HepG2 (cell line): ENCODE data around the gene CTSZ. TPM values are rescaled to one million over a fixed set of nuclear protein-coding genes. Genes with fewer than 3 reads are reported as not detected.

Experiments used
- AHDC1 ChIP-seq: sonication (generic); formaldehyde crosslinking; IDR thresholded peaks from 2 replicates; pipeline ENCODE4 v1.5.1; 2020; ENCODE audit warnings: mild to moderate bottlenecking, missing genetic modification reagents, borderline replicate concordance
- CHD4 ChIP-seq: fragments of 200-600 bp; sonication (generic); IDR thresholded peaks from 2 replicates; pipeline ENCODE4 v1.7.0; 2017; ENCODE audit warnings: mild to moderate bottlenecking, low read length, borderline replicate concordance
- NCOA1 ChIP-seq: sonication (generic); formaldehyde crosslinking; IDR thresholded peaks from 2 replicates; pipeline ENCODE4 v1.9.0; 2021; ENCODE audit warnings: missing genetic modification reagents
- NFE2 ChIP-seq: sonication (generic); formaldehyde crosslinking; IDR thresholded peaks from 2 replicates; pipeline ENCODE4 v1.4.0; 2020; ENCODE audit warnings: missing genetic modification reagents
- NFKB2 ChIP-seq: sonication (generic); formaldehyde crosslinking; IDR thresholded peaks from 2 replicates; pipeline ENCODE4 v1.4.0; 2020; ENCODE audit warnings: missing genetic modification reagents, borderline replicate concordance
- ZNF234 ChIP-seq: sonication (generic); formaldehyde crosslinking; conservative IDR thresholded peaks from 2 replicates; pipeline ENCODE4 v1.5.1; 2020; ENCODE audit warnings: mild to moderate bottlenecking, missing genetic modification reagents
- ZNF275 ChIP-seq: sonication (generic); formaldehyde crosslinking; IDR thresholded peaks from 2 replicates; pipeline ENCODE4 v1.8.0; 2022; ENCODE audit warnings: missing genetic modification reagents, mild to moderate bottlenecking, inconsistent platforms, borderline replicate concordance
- ZNF383 ChIP-seq: sonication (generic); formaldehyde crosslinking; IDR thresholded peaks from 2 replicates; pipeline ENCODE4 v1.4.0; 2020; ENCODE audit warnings: missing genetic modification reagents, mild to moderate bottlenecking, borderline replicate concordance
- ZNF768 ChIP-seq: sonication (generic); formaldehyde crosslinking; IDR thresholded peaks from 2 replicates; pipeline ENCODE4 v1.4.0; 2020; ENCODE audit warnings: missing genetic modification reagents
- ZNF782 ChIP-seq: sonication (generic); formaldehyde crosslinking; IDR thresholded peaks from 2 replicates; pipeline ENCODE4 v1.4.0; 2020; ENCODE audit warnings: missing genetic modification reagents, mild to moderate bottlenecking, borderline replicate concordance
- ZSCAN12 ChIP-seq: sonication (generic); formaldehyde crosslinking; IDR thresholded peaks from 2 replicates; pipeline ENCODE4 v1.9.0; 2021; ENCODE audit warnings: mild to moderate bottlenecking, missing genetic modification reagents
- polyA plus RNA-seq, 8 experiments: library from polyadenylated mRNA; depleted of rRNA in 3 of 8; stranded (reverse) in 7 of 8; unstranded in 1 of 8; fragments of >200 nt; fragmentation: Illumina TruSeq in 4 of 8; extraction: Trizol in 4 of 8; gene quantifications; 2 replicates each; pipeline versions ENCODE4 v1.2.1 to v1.2.3, GENCODE V29; 2011 to 2016; ENCODE audit warnings: low read depth in 4 of 8, missing spikeins in 1 of 8, mixed read lengths in 1 of 8; ENCODE audit not compliant: insufficient read depth in 1 of 8
- total RNA-seq, 5 experiments: library from RNA; depleted of rRNA; stranded (reverse); fragments of >200 nt; fragmentation: Illumina TruSeq; extraction: Trizol; gene quantifications; 2 replicates each; pipeline ENCODE4 v1.2.3, GENCODE V29; 2016; ENCODE audit warnings: low read depth in 1 of 5
- TF ChIP-seq, protein P1 (sequence below): sonication (generic); formaldehyde crosslinking; IDR thresholded peaks from 2 replicates; pipeline ENCODE4 v1.5.0; 2020; ENCODE audit warnings: mild to moderate bottlenecking, missing genetic modification reagents
- TF ChIP-seq, protein P2 (sequence below): sonication (generic); formaldehyde crosslinking; IDR thresholded peaks from 2 replicates; pipeline ENCODE4 v1.4.0; 2020; ENCODE audit warnings: missing genetic modification reagents, borderline replicate concordance
- TF ChIP-seq, protein P3 (sequence below): sonication (generic); formaldehyde crosslinking; IDR thresholded peaks from 2 replicates; pipeline ENCODE4 v1.5.0; 2020; ENCODE audit warnings: mild to moderate bottlenecking, missing genetic modification reagents

Gene CTSZ
- total and polyA plus RNA-seq, 2 of the 13 experiments (the other 11 are each of a cell fraction or from before 2014, with no cell fraction given), result 0.33 TPM; not detected in 1

GRCh38 chr20:59032023-59032712, 25.1 kb upstream of the CTSZ start, which contains the start of gene ATP5F1E (continued):
- peak; percentile 95 for TF ChIP-seq ZNF782 (CRISPR knock-in tag)
- TF ChIP-seq, protein P1, sequence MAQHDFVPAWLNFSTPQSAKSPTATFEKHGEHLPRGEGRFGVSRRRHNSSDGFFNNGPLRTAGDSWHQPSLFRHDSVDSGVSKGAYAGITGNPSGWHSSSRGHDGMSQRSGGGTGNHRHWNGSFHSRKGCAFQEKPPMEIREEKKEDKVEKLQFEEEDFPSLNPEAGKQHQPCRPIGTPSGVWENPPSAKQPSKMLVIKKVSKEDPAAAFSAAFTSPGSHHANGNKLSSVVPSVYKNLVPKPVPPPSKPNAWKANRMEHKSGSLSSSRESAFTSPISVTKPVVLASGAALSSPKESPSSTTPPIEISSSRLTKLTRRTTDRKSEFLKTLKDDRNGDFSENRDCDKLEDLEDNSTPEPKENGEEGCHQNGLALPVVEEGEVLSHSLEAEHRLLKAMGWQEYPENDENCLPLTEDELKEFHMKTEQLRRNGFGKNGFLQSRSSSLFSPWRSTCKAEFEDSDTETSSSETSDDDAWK (CRISPR knock-in tag), result no peak
- no peak for TF ChIP-seq ZNF383 (CRISPR knock-in tag)
- TF ChIP-seq ZSCAN12 (CRISPR knock-in tag), result peak; percentile 79; the same call in 1 of the 2 replicates
- TF ChIP-seq CHD4, result no peak
- peak; percentile 90 for TF ChIP-seq ZNF275
- peak; percentile 71 for TF ChIP-seq ZNF768 (CRISPR knock-in tag)
- no peak for TF ChIP-seq NFE2 (CRISPR knock-in tag)
- TF ChIP-seq AHDC1, result peak; percentile 67
- TF ChIP-seq, protein P2, sequence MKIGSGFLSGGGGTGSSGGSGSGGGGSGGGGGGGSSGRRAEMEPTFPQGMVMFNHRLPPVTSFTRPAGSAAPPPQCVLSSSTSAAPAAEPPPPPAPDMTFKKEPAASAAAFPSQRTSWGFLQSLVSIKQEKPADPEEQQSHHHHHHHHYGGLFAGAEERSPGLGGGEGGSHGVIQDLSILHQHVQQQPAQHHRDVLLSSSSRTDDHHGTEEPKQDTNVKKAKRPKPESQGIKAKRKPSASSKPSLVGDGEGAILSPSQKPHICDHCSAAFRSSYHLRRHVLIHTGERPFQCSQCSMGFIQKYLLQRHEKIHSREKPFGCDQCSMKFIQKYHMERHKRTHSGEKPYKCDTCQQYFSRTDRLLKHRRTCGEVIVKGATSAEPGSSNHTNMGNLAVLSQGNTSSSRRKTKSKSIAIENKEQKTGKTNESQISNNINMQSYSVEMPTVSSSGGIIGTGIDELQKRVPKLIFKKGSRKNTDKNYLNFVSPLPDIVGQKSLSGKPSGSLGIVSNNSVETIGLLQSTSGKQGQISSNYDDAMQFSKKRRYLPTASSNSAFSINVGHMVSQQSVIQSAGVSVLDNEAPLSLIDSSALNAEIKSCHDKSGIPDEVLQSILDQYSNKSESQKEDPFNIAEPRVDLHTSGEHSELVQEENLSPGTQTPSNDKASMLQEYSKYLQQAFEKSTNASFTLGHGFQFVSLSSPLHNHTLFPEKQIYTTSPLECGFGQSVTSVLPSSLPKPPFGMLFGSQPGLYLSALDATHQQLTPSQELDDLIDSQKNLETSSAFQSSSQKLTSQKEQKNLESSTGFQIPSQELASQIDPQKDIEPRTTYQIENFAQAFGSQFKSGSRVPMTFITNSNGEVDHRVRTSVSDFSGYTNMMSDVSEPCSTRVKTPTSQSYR (CRISPR knock-in tag), result peak; percentile 56; the same call in 1 of the 2 replicates
- TF ChIP-seq NCOA1 (CRISPR knock-in tag), result 0 out of 2 replicates have a peak, but pooled peaks have one; percentile 56
- TF ChIP-seq, protein P3, sequence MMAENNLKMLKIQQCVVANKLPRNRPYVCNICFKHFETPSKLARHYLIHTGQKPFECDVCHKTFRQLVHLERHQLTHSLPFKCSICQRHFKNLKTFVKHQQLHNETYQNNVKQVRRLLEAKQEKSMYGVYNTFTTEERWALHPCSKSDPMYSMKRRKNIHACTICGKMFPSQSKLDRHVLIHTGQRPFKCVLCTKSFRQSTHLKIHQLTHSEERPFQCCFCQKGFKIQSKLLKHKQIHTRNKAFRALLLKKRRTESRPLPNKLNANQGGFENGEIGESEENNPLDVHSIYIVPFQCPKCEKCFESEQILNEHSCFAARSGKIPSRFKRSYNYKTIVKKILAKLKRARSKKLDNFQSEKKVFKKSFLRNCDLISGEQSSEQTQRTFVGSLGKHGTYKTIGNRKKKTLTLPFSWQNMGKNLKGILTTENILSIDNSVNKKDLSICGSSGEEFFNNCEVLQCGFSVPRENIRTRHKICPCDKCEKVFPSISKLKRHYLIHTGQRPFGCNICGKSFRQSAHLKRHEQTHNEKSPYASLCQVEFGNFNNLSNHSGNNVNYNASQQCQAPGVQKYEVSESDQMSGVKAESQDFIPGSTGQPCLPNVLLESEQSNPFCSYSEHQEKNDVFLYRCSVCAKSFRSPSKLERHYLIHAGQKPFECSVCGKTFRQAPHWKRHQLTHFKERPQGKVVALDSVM (CRISPR knock-in tag), result peak; percentile 59; the same call in 1 of the 2 replicates
- TF ChIP-seq NFKB2 (CRISPR knock-in tag), result peak; percentile 99
- peak; percentile 84; the same call in 1 of the 2 replicates for TF ChIP-seq ZNF234 (CRISPR knock-in tag)
